Transverse colon (tissue), 4 donors: ENCODE measurements around the gene HSD11B1. TPM values are rescaled to one million over a fixed set of nuclear protein-coding genes. Genes with fewer than 3 reads are reported as not detected.

ENCODE experiments used
- DNase-seq: peaks from one replicate; pipeline ENCODE4 v3.0.0-alpha.2; 2019
- H3K27ac ChIP-seq, 4 donors: fragments of 200-600 bp; sonication (generic); 2 replicates each; pipeline ENCODE4 v1.5.1; 2016 to 2018; ENCODE audit warnings: inconsistent platforms in 4 of 4
- H3K27me3 ChIP-seq: fragments of 200-600 bp; sonication (generic); 2 replicates; pipeline ENCODE4 v1.5.1; 2017; ENCODE audit warnings: inconsistent platforms
- H3K36me3 ChIP-seq, 4 donors: fragments of 200-600 bp; sonication (generic); 2 replicates each; pipeline ENCODE4 v1.5.1; 2017 to 2019; ENCODE audit warnings: inconsistent platforms in 4 of 4
- H3K4me1 ChIP-seq, 4 donors: fragments of 200-600 bp; sonication (generic); 2 replicates each; pipeline ENCODE4 v1.5.1; 2017 to 2020; ENCODE audit warnings: inconsistent platforms in 4 of 4
- H3K4me3 ChIP-seq, 4 donors: fragments of 200-600 bp; sonication (generic); 1 replicate in 1 of 4; 2 replicates in 3 of 4; pipeline versions ENCODE4 v1.5.1 to v1.6.1; 2017 to 2019; ENCODE audit warnings: inconsistent platforms in 4 of 4
- H3K9me3 ChIP-seq, 2 donors: fragments of 200-600 bp; sonication (generic); 2 replicates each; pipeline ENCODE4 v1.5.1; 2017 to 2019; ENCODE audit warnings: inconsistent platforms in 2 of 2
- EP300 ChIP-seq: sonication (generic); formaldehyde crosslinking; IDR thresholded peaks from one replicate; pipeline ENCODE4 v1.6.1; 2017; ENCODE audit warnings: antibody characterized with exemption, low read depth
- POLR2A ChIP-seq: fragments of 450-650 bp; IDR thresholded peaks from one replicate; pipeline ENCODE4 v1.6.1; 2016; ENCODE audit warnings: antibody characterized with exemption, mild to moderate bottlenecking, moderate library complexity
- POLR2AphosphoS5 ChIP-seq, 3 donors: sonication (generic); formaldehyde crosslinking; IDR thresholded peaks; one replicate each; pipeline ENCODE4 v1.6.1; 2016; ENCODE audit warnings: antibody characterized with exemption in 3 of 3
- WGBS, 2 donors: methylation state at CpG; one replicate each; pipeline ENCODE4 v1.1.5; 2018; ENCODE audit warnings: low coverage in 1 of 2; 5-methylcytosine and 5-hydroxymethylcytosine counted together
- in situ Hi-C, 4 donors: fragments of 200-750 bp; cut with MboI; loops; one replicate each; pipeline versions ENCODE4 v1.15.0 to v1.15.1; 2017; ENCODE audit warnings: low sequenced_read_pairs in 3 of 4, low pct_ligation_motif_present in 1 of 4, low pct_unique_long_range_greater_than_20kb in 1 of 4
- intact Hi-C: fragments of 100-400 bp; cut with DNase I; formaldehyde crosslinking; loops from one replicate; pipeline ENCODE4 v1.15.1; 2023; ENCODE audit warnings: low total_unique reads
- total RNA-seq, 4 donors: library from RNA; depleted of rRNA; stranded (reverse); fragments of >200 nt; gene quantifications; one replicate each; pipeline ENCODE4 v1.1.0, GENCODE V29; 2016
- TF ChIP-seq, protein P1 (sequence below), 5 experiments: fragments of 200-600 bp in 3 of 5; fragments of 450-650 bp in 2 of 5; sonication (generic) in 3 of 5; IDR thresholded peaks; 1 replicate in 2 of 5; 2 replicates in 3 of 5; pipeline ENCODE4 v1.5.1; 2016 to 2017; ENCODE audit warnings: antibody characterized with exemption in 5 of 5, inconsistent platforms in 3 of 5, mild to moderate bottlenecking in 2 of 5, moderate library complexity in 1 of 5

HSD11B1 gene
- total RNA-seq, 4 donors from 2014 or later, result 1.5 to 3.7 (median 2.6) TPM; not detected in 1

DNA sequence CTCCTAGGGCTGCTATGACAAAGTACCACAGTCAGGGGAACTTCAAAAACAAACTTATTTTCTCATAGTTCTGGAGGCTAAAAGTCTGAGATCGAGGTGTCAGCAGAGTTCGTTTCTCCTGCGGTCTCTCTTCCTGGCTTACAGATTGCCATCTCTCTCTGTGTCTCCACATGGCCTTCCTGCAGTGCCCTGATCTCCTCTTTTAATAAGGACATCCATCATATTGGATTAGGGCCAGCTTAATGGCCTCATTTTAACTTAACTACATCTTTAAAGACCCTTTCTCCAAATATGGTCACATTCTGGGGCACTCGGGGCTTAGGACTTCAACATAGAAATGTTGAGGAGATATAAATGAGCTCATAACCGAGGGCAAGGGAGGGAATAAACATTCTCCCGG, 67.5 kb downstream of the HSD11B1 start:
- 57 to 67% methylated on average over 4 to 6 of the region's 6 CpGs for WGBS, 2 donors
- TF ChIP-seq POLR2A, result no peak
- TF ChIP-seq POLR2AphosphoS5 (IDR thresholded peaks at IDR 0.05), result no peak
- TF ChIP-seq, protein P1, sequence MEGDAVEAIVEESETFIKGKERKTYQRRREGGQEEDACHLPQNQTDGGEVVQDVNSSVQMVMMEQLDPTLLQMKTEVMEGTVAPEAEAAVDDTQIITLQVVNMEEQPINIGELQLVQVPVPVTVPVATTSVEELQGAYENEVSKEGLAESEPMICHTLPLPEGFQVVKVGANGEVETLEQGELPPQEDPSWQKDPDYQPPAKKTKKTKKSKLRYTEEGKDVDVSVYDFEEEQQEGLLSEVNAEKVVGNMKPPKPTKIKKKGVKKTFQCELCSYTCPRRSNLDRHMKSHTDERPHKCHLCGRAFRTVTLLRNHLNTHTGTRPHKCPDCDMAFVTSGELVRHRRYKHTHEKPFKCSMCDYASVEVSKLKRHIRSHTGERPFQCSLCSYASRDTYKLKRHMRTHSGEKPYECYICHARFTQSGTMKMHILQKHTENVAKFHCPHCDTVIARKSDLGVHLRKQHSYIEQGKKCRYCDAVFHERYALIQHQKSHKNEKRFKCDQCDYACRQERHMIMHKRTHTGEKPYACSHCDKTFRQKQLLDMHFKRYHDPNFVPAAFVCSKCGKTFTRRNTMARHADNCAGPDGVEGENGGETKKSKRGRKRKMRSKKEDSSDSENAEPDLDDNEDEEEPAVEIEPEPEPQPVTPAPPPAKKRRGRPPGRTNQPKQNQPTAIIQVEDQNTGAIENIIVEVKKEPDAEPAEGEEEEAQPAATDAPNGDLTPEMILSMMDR (IDR thresholded peaks at IDR 0.05), result no peak
- no peak for TF ChIP-seq EP300
- H3K36me3 ChIP-seq, result no peaks in the 10 kb centered on the region
- H3K27me3 ChIP-seq, result no peaks in the 10 kb centered on the region
- no peak overlapping the region for H3K27ac ChIP-seq
- H3K4me3 ChIP-seq, result no peak overlapping the region
- H3K9me3 ChIP-seq, result no peaks in the 10 kb centered on the region
- no peak for DNase-seq
- peaks cover 6 to 25% (median 21%) of the 10 kb centered on the region in 4 donors for H3K4me1 ChIP-seq
- in situ Hi-C loops, result no loop called here
- intact Hi-C loops, result no loop called here

DNA sequence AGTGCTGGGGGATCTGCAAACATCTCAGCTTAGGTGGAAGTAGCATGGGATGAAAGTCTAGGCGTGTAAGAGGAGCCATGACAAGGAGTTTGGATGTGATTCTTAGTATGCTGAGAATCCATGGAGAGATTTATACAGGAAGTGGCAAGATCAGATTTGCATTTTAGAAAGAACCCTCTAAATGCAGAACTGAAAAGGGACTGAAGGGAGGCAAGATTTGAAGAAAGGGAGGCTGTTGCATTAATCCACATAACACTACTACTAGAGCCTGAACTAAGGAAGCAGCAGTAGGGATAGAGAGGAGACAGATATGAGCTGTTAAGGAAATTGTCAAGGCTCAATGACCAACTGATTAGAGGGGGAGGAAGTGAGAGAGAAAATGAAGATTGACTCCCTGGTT, 69.9 kb downstream of the HSD11B1 start:
- 86 to 96% methylated on average over 1 of the region's 1 CpG for WGBS, 2 donors
- intact Hi-C loops, result no loop called here

DNA sequence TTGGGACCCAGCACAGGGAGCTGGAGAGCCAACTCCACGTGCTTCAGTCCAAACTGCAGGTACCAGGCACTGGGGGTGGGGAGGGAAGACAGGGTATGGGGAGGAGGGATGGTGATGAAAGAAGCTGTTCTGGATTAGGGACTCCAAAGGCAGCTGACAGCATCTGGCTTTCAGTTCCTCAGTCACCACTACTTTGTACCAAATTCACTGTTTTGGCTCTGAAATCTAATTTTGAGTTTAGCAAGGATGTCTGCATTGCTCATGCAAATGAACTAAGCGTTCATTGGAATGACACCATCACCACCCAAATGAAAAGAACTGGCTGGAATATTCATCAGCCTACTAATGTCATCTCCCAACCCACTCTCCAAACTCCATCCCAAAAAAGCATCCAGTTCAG, 71.0 kb downstream of the HSD11B1 start:
- no peak overlapping the region for H3K27ac ChIP-seq
- H3K9me3 ChIP-seq, result no peaks in the 10 kb centered on the region
- H3K4me3 ChIP-seq, result no peak overlapping the region
- peaks cover 0 to 5% (median 0%) of the 10 kb centered on the region in 4 donors for H3K4me1 ChIP-seq
- H3K36me3 ChIP-seq, result no peaks in the 10 kb centered on the region
- TF ChIP-seq EP300 (no peak), POLR2AphosphoS5 (IDR thresholded peaks at IDR 0.05) (no peak), POLR2A (no peak)
- TF ChIP-seq, protein P1 (IDR thresholded peaks at IDR 0.05), result no peak
- no peaks in the 10 kb centered on the region for H3K27me3 ChIP-seq
- 56 to 68% methylated on average over 1 to 2 of the region's 2 CpGs for WGBS, 2 donors
- in situ Hi-C loops, result no loop called here
- no peak for DNase-seq
- intact Hi-C loops, result no loop called here

More for the DNA sequence above, 69.9 kb downstream of the HSD11B1 start:
- Histone ChIP-seq H3K36me3 (no peaks in the 10 kb centered on the region), H3K9me3 (no peaks in the 10 kb centered on the region), H3K4me3 (no peak overlapping the region), H3K27ac (no peak overlapping the region), H3K27me3 (no peaks in the 10 kb centered on the region), H3K4me1 (peaks cover 3 to 9% (median 4%) of the 10 kb centered on the region in 4 donors)
- in situ Hi-C loops, result no loop called here
- no peak for TF ChIP-seq EP300
- no peak for TF ChIP-seq POLR2A
- no peak for TF ChIP-seq POLR2AphosphoS5 (IDR thresholded peaks at IDR 0.05)
- TF ChIP-seq, protein P1 (IDR thresholded peaks at IDR 0.05), result no peak
- no peak for DNase-seq

DNA sequence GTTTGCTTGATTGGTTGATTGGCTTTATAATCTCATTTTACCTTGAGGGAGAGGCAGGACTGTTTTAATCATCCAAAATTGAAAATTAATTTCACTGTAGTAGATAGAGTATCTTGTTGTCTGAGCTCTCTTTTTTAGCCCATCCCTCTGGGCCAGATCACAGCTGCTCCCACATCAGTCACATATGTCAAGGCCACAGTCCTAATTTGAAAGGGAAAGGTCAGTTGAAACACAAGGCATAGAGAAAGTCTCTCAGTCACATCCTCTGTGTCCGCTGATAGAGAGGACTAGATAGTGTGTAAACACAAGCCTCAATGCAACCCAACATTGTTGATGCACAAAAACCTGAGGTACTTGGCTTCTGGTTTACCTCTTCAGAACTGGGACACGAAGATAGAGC, 72.9 kb downstream of the HSD11B1 start:
- H3K36me3 ChIP-seq, result no peaks in the 10 kb centered on the region
- DNase-seq, result no peak
- H3K27me3 ChIP-seq, result no peaks in the 10 kb centered on the region
- 92 to 100% methylated on average over 2 of the region's 2 CpGs for WGBS, 2 donors
- H3K27ac ChIP-seq, result no peak overlapping the region
- no peak overlapping the region for H3K4me3 ChIP-seq
- in situ Hi-C loops, result no loop called here
- H3K9me3 ChIP-seq, result no peaks in the 10 kb centered on the region
- no peak for TF ChIP-seq POLR2AphosphoS5 (IDR thresholded peaks at IDR 0.05)
- no peak for TF ChIP-seq EP300
- TF ChIP-seq, protein P1 (IDR thresholded peaks at IDR 0.05), result no peak
- TF ChIP-seq POLR2A, result no peak
- peaks cover 0 to 5% (median 0%) of the 10 kb centered on the region in 4 donors for H3K4me1 ChIP-seq
- intact Hi-C loops, result no loop called here
